ENCODE measurements around the gene PIK3IP1. TPM values are rescaled to one million over a fixed set of nuclear protein-coding genes. Genes with fewer than 3 reads are reported as not detected.
"Not testable (repeated sequence)": the region's sequence is repeated elsewhere in the genome, so short reads cannot be mapped to it uniquely, and the experiment has no call there.

Gene PIK3IP1
- total and polyA plus RNA-seq, 2 donors (not counting 3 experiments of a cell fraction or from before 2014, with no cell fraction given), result 7.7 to 13.2 TPM

- Histone ChIP-seq H3K36me3 (ENCODE audit: control insufficient read depth in 2 of 2, extremely low read depth in 1 of 2, insufficient read depth in 2 of 2, low read length in 2 of 2) (peaks cover 4 to 5% of the 10 kb centered on the region in 2 experiments), H3K27ac (ENCODE audit: insufficient read depth, low read depth, low read length) (no peak overlapping the region), H4K20me1 (replicated peaks; ENCODE audit: control insufficient read depth, extremely low read depth, insufficient read depth, low read length) (no peaks in the 10 kb centered on the region), H2AFZ (ENCODE audit: low read depth, low read length) (no peak overlapping the region), H3K9me3 (replicated peaks; ENCODE audit: control insufficient read depth, insufficient read depth, low read length) (no peaks in the 10 kb centered on the region), H3K9ac (replicated peaks; ENCODE audit: extremely low read depth, insufficient read depth, low read length) (no peak overlapping the region), H3K4me1 (ENCODE audit: control insufficient read depth, extremely low read depth, insufficient read depth, low read length) (no peaks in the 10 kb centered on the region), H3K4me2 (ENCODE audit: insufficient read depth, low read length) (no peak overlapping the region), H3K9me1 (replicated peaks; ENCODE audit: control insufficient read depth, extremely low read depth, insufficient read depth, low read length) (no peaks in the 10 kb centered on the region), H3K79me2 (ENCODE audit: control insufficient read depth, insufficient read depth, low read length) (no peaks in the 10 kb centered on the region), H3K27me3 (ENCODE audit: control insufficient read depth in 2 of 2, insufficient read depth in 2 of 2, low read length in 2 of 2) (no peaks in the 10 kb centered on the region), H3K4me3 (replicated peaks in 1 of 3; ENCODE audit: insufficient read depth in 1 of 3, low read depth in 1 of 3, low read length in 3 of 3) (no peak overlapping the region)
- DNase-seq (ENCODE audit: low read depth, low spot score) (no peak), FAIRE-seq (no peak)
- dilution Hi-C loops (cut with MboI; ENCODE audit: extremely low pct_ligation_motif_present, low sequenced_read_pairs), result no loop called here
- no TSS peak for BruUV-seq (replicated peaks)
- intact Hi-C loops (cut with micrococcal nuclease), result no loop called here
- CTCF ChIA-PET, result interaction anchor here (1.7 kb wide), 1 partner anchor 8 kb away, joined by 7 read pairs; no protein-coding TSS in a partner anchor
- POLR2A ChIA-PET, result no interaction called here
- TF ChIP-seq MAX (IDR thresholded peaks at IDR 0.05; ENCODE audit: insufficient read depth, insufficient read length) (no peak), POLR2A (IDR thresholded peaks at IDR 0.05; ENCODE audit: low read depth, low read length) (no peak), CTCF (IDR thresholded peaks at IDR 0.05; ENCODE audit: extremely low read depth in 1 of 2, insufficient read depth in 1 of 2, low read depth in 1 of 2, low read length in 2 of 2) (no peak), EZH2 (IDR thresholded peaks at IDR 0.05; ENCODE audit: borderline replicate concordance, low read depth, low read length, severe bottlenecking) (no peak), POLR2AphosphoS5 (IDR thresholded peaks at IDR 0.05; ENCODE audit: insufficient read depth, low read depth, low read length) (no peak), GATA2 (IDR thresholded peaks at IDR 0.05; ENCODE audit: insufficient read depth, insufficient read length, low read depth, low read length) (no peak), FOS (IDR thresholded peaks at IDR 0.05; ENCODE audit: borderline replicate concordance, insufficient read depth, low read length) (no peak), MYC (IDR thresholded peaks at IDR 0.05; ENCODE audit: low read depth, low read length) (no peak), JUN (IDR thresholded peaks at IDR 0.05; ENCODE audit: borderline replicate concordance, insufficient read depth, insufficient read length, low read depth) (no peak)
Measured at GRCh38 chr22:31321421-31321820, 29.1 kb upstream of the PIK3IP1 start.

GRCh38 chr22:31314220-31314619, 21.9 kb upstream of the PIK3IP1 start:
- H3K9me1 ChIP-seq (replicated peaks; ENCODE audit: control insufficient read depth, extremely low read depth, insufficient read depth, low read length); H3K9ac ChIP-seq (replicated peaks; ENCODE audit: extremely low read depth, insufficient read depth, low read length); H3K9me3 ChIP-seq (replicated peaks; ENCODE audit: control insufficient read depth, insufficient read depth, low read length); FAIRE-seq; H3K36me3 ChIP-seq (ENCODE audit: control insufficient read depth in 2 of 2, extremely low read depth in 1 of 2, insufficient read depth in 2 of 2, low read length in 2 of 2); DNase-seq (ENCODE audit: low read depth, low spot score); H3K4me3 ChIP-seq (replicated peaks in 1 of 3; ENCODE audit: insufficient read depth in 1 of 3, low read depth in 1 of 3, low read length in 3 of 3); dilution Hi-C loops (cut with MboI; ENCODE audit: extremely low pct_ligation_motif_present, low sequenced_read_pairs); H2AFZ ChIP-seq (ENCODE audit: low read depth, low read length); BruUV-seq (replicated peaks); intact Hi-C loops (cut with micrococcal nuclease); H3K79me2 ChIP-seq (ENCODE audit: control insufficient read depth, insufficient read depth, low read length); H3K4me1 ChIP-seq (ENCODE audit: control insufficient read depth, extremely low read depth, insufficient read depth, low read length); H3K4me2 ChIP-seq (ENCODE audit: insufficient read depth, low read length); H3K27ac ChIP-seq (ENCODE audit: insufficient read depth, low read depth, low read length); H4K20me1 ChIP-seq (replicated peaks; ENCODE audit: control insufficient read depth, extremely low read depth, insufficient read depth, low read length); H3K27me3 ChIP-seq (ENCODE audit: control insufficient read depth in 2 of 2, insufficient read depth in 2 of 2, low read length in 2 of 2): not testable (repeated sequence)
- POLR2A ChIA-PET, result interaction anchor here (1.3 kb wide), 1 partner anchor 22 kb away, joined by 6 read pairs; the partner anchor contains the start of gene PIK3IP1
- CTCF ChIA-PET, result interaction anchor here (0.8 to 2.7 kb wide), 18 partner anchors 8 to 206 kb away, joined by 3 to 79 read pairs (median 10); partner anchors contain the start of genes LIMK2, PATZ1, PIK3IP1 and SELENOM
